ENCODE measurements around the gene TRAPPC2B. TPM values are rescaled to one million over a fixed set of nuclear protein-coding genes. Genes with fewer than 3 reads are reported as not detected.

The TRAPPC2B gene
- total RNA-seq, 1 experiment from 2014 or later = 16.1 TPM

GRCh38 chr19:57389194-57389729 is 25.9 kb downstream of the TRAPPC2B start:
- no peak for TF ChIP-seq EZH2phosphoT487 (IDR thresholded peaks at IDR 0.05; ENCODE audit: borderline replicate concordance, low read length)
- no peak for TF ChIP-seq CTCF (conservative IDR thresholded peaks at IDR 0.05; ENCODE audit: low read depth, low read length)
- TF ChIP-seq EZH2 (IDR thresholded peaks at IDR 0.05; ENCODE audit: low read length, unreplicated experiment) = no peak
- Histone ChIP-seq H3K9ac (ENCODE audit: low read length) (peak overlapping the region; percentile 79), H3K27me3 (ENCODE audit: low read length) (no peaks in the 10 kb centered on the region), H3K36me3 (ENCODE audit: low read depth, low read length) (peaks cover 25% of the 10 kb centered on the region), H3F3A (ENCODE audit: low read length, unreplicated experiment) (no peaks in the 10 kb centered on the region), H3K9me2 (replicated peaks; ENCODE audit: low read length) (no peaks in the 10 kb centered on the region), H3K4me3 (ENCODE audit: low read length) (peak overlapping the region; percentile 82), H4K20me1 (ENCODE audit: low read length) (no peaks in the 10 kb centered on the region), H3K9me3 (ENCODE audit: low read length) (peaks cover 5% of the 10 kb centered on the region), H3K4me1 (ENCODE audit: insufficient read depth, low read length) (peaks cover 18% of the 10 kb centered on the region), H3K27ac (ENCODE audit: low read length) (no peak overlapping the region), H2AFZ (ENCODE audit: low read length) (peak overlapping the region; percentile 80), H3K4me2 (ENCODE audit: low read length) (peak overlapping the region; percentile 91), H3K79me2 (ENCODE audit: low read length) (peaks cover 48% of the 10 kb centered on the region)
- ChIA-PET CTCF (no interaction called here), POLR2A (ENCODE audit: unreplicated experiment) (interaction anchor here (0.5 kb wide), 2 partner anchors 149 to 975 kb away, joined by 3 read pairs; partner anchors contain the start of gene ZNF805)
- intact Hi-C loops (cut with micrococcal nuclease) = loop anchor here (1.0 kb wide), 1 partner anchor 22 kb away; the partner anchor contains the start of gene ZNF17
- DNase-seq (no peak), ATAC-seq (no peak)
- TSS peak; percentile 96 for BruUV-seq (replicated peaks)

GRCh38 chr19:57389730-57390598 is 26.6 kb downstream of the TRAPPC2B start, which contains the start of gene ZNF548:
Gene ZNF548 (plus strand): TSS chr19:57389854. CDS start chr19:57390100, 246 bp downstream.
- Histone ChIP-seq H2AFZ (ENCODE audit: low read length) (peak within 1 kb of the TSS; percentile 80), H3K9ac (ENCODE audit: low read length) (peak within 1 kb of the TSS; percentile 79), H3K9me3 (ENCODE audit: low read length) (peaks cover 5% of the 10 kb centered on the region), H3K4me2 (ENCODE audit: low read length) (peak within 1 kb of the TSS; percentile 91), H3K79me2 (ENCODE audit: low read length) (peaks cover 51% of the 10 kb centered on the region), H4K20me1 (ENCODE audit: low read length) (no peaks in the 10 kb centered on the region), H3F3A (ENCODE audit: low read length, unreplicated experiment) (no peaks in the 10 kb centered on the region), H3K36me3 (ENCODE audit: low read depth, low read length) (peaks cover 29% of the 10 kb centered on the region), H3K27me3 (ENCODE audit: low read length) (no peaks in the 10 kb centered on the region), H3K4me3 (ENCODE audit: low read length) (peak within 1 kb of the TSS; percentile 82), H3K9me2 (replicated peaks; ENCODE audit: low read length) (no peaks in the 10 kb centered on the region), H3K4me1 (ENCODE audit: insufficient read depth, low read length) (peaks cover 18% of the 10 kb centered on the region), H3K27ac (ENCODE audit: low read length) (peak within 1 kb of the TSS; percentile 38)
- ATAC-seq (peak; percentile 99), DNase-seq (peak; percentile 98)
- TF ChIP-seq EZH2phosphoT487 (IDR thresholded peaks at IDR 0.05; ENCODE audit: borderline replicate concordance, low read length) = no peak
- peak; percentile 25; the same call in 1 of the 2 replicates for TF ChIP-seq CTCF (conservative IDR thresholded peaks at IDR 0.05; ENCODE audit: low read depth, low read length)
- TF ChIP-seq EZH2 (IDR thresholded peaks at IDR 0.05; ENCODE audit: low read length, unreplicated experiment) = no peak
- intact Hi-C loops (cut with micrococcal nuclease) = loop anchor here (1.0 kb wide), 1 partner anchor 21 kb away; the partner anchor contains the start of gene ZNF17
- CTCF ChIA-PET = no interaction called here
- TSS peak; percentile 69 for BruUV-seq (replicated peaks)
- POLR2A ChIA-PET (ENCODE audit: unreplicated experiment) = interaction anchor here (0.5 kb wide), 2 partner anchors 149 to 974 kb away, joined by 3 read pairs; partner anchors contain the start of gene ZNF805

Data from PC-3 (cell line).